LoVo (cell line): Measurements from ENCODE around the gene OTULINL.

ENCODE experiments used
- DNase-seq: peaks from one replicate; pipeline ENCODE4 v3.0.0-alpha.2; 2016; ENCODE audit warnings: low spot score

OTULINL gene

GRCh38 chr5:14600846-14601245, 19.3 kb downstream of the OTULINL start:
- no peak for DNase-seq

DNA sequence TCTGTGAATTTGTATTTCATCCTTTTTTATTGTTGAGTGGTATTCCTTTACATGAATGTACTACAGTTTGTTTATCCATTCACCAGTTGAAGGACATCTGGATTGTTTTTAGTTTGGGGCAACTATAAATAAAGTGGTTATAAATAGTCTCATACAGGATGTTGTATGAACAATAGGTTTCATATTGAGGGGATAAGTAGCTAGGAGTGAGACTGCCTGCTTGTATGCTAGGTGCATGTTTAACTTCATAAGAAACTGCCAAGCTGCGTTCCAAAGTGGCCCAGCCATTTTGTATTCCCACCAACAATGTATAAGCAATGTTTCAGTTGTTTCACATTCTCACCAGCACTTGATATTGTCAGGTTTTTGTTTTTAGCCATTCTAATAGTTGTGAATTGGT, 21.5 kb downstream of the OTULINL start:
- no peak for DNase-seq

GRCh38 chr5:14607104-14607503, 25.5 kb downstream of the OTULINL start:
- DNase-seq = no peak

- DNase-seq = no peak
Observed at GRCh38 chr5:14608169-14608568, 26.6 kb downstream of the OTULINL start.

DNA sequence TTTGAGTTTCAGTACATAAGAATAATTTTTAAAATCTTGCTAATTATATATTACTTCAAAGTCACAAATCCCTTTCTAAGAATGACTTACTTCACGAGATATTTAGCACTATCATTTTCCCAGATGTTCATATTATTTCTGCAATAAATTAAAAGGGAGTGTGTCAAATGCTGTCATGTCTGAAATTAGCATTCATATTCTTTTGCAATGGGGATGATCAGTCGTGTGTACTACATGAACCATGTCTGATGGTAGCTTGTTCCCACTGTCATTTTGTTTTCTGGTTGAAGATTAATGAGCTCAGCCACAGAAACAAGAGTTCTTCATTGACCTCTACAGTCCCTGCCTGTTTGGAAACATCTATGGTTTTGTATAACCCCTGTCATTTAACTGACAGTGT, 30.1 kb downstream of the OTULINL start:
- no peak for DNase-seq

- no peak for DNase-seq
Observed at GRCh38 chr5:14614490-14614889, 32.9 kb downstream of the OTULINL start.

DNA sequence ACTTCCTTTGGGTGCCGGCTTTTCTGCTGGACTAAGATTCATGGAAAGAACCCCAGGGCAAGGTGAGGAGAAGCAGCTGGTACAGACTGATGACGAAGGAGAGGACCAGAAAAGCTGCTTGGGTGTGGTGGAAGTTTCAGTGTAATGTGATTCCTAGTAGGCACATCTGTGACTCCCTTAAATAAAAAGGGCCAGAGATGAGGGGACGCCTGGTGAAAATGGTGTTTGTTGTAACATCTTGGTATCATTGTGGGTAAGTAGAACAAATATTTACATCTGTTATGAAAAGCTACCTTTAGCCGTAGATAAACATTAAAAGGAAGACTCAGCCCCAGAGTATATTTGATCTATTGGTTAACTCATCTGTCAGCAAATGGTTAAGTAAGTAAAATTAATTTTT, 33.8 kb downstream of the OTULINL start:
- DNase-seq = no peak

DNA sequence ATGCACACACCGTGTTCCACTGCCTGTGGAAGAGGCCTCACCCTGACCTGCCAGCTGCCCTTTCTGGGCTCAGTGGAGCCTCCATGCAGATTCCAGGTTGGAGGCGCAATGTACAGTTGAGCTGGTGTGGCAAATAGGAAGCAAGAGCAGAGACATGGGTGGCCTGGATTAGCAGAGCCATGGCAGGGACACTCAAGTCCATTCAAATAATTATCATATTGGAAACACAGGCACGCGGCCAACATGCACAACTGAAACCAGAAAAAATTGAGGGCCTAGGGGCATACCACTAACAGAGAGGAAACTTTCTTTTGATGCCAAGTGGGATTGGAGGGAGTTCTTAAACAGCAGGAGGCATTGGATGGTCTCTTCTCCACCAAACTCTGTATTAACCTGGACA, 35.8 kb downstream of the OTULINL start:
- DNase-seq = no peak

- DNase-seq = no peak
Observed at GRCh38 chr5:14627270-14627669, 45.7 kb downstream of the OTULINL start.

GRCh38 chr5:14628346-14628745, 46.8 kb downstream of the OTULINL start:
- peak; percentile 73 for DNase-seq

DNA sequence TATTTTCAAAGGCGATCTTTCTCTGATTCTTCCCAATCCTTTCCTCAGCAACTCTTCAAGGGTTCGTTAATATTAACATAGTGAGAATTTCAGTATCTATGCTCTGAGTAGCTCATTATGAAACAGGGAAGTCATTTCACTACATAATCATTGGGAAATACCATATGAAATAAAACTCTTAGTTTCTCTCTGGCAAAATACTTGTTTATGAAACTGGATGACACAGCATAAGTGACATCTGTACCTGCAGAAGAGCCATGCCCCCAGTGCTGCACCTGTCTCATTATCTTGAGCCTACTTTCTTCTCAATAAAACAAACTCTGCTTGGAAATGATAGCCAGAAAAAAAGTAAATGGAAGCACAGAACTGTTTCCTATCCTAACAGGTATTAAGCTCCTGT, 49.1 kb downstream of the OTULINL start:
- no peak for DNase-seq

DNA sequence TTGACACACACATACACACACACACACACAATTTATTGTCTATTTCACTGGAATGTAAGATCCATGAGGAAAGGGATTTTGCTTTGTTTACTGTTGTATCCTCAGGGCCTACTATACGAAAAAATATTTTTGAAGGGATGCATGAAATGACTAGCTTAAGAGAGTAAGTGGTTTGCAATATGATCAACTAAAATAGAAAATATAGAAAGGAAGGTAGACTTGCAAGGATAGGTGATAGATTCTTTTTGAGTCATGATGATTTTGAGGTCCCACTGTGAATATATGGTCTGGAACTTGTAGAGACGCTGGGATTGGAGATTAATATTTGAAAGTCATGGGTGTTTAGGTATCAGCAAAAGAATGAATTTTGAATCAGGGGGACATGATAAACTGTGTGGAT, 54.1 kb downstream of the OTULINL start:
- DNase-seq = no peak

DNA sequence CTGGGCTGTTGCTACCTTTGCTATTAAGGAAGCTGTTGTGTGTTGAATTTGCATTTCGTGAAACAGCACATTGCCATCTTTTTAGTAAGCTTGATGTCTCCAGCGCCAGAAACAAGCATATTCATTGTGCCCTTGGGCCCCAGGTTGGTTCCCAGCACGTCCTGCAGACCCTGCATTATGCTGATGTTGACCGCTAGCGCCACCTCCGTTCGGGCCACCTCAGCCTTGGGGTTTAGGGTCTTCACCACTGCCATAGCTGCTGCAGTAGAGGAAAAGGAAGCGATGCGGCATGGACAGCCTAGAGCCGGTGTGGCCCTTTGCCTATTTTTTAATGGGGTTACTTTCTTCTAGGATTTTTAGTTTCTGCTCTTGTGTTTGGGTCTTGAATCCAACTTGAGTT, 59.2 kb downstream of the OTULINL start:
- no peak for DNase-seq

DNA sequence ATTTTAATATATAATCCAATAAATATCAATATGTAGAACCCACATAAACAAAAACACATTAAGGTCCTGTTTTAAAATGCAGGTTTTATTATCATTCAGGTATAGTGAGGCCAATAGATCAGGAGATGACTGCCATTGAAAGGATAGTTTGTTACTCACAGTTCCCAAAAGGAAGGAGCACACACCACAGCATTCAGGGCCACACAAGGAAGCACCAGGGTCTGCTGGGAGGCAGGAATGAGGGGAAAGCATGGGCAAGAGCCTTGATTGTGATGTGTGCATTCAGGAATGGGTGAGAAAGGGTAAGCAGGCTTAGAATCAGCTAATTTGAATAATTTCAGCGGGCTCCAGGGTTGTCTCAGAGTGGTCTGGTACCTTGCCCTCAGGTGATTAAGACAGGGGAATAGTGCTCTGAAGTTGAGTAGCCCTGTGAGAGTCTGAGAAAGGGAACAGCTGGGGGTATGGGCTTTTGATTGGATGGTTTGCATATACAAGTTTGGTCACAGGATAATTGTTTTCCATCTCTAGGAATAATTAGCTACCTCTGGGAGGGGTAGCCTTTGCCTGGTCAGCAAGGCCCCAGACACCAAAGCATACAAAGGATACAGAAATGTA, 63.1 kb downstream of the OTULINL start:
- DNase-seq = no peak

DNA sequence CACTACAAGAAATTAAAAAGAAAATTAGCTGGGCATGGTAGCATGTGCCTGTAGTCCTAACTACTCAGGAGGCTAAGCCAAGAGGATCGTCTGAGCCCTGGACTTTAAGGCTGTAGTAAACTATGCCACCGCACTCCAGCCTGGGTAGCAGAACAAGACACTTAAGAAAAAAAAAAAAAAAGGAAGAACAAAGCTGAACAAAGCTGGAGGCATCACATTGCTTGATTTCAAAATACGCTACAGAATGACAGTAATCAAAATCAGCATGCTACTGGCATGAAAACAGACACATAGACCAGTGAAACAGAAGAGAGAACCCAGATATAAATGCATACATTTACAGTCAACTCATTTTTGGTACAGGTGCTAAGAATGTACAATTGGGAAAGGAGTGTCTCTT, 68.5 kb downstream of the OTULINL start:
- DNase-seq = no peak

DNA sequence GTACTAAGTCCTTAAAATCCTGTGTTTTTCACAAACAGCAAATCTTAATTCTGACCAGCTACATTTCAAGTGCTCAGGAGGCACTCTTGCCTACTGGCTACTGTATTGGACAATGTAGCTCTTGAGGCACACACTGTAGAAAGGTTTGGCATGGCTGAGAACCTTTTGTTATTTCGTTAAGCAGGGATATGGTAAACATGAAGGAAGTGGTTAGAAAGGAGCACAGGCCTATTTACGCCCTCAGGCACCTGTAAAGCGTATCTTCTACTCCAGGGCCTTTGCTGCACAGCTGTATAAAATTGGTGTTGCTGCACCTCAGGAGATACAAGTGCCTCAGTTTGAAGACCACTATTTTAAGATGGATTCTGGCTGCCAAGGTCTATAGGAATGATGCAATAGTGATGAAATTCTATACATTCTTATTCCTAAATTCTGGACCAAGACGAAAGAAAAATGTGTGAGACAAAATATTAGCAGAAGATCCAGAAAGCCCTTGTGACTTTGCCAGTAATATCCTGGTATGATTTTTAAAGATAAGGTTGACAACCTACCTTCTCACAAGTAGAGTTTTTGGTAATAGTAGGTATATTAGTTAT, 73.7 kb downstream of the OTULINL start:
- DNase-seq = no peak

- DNase-seq = no peak
Observed at GRCh38 chr5:14656898-14657297, 75.3 kb downstream of the OTULINL start.

GRCh38 chr5:14659821-14660607, 78.4 kb downstream of the OTULINL start:
- no peak for DNase-seq

DNA sequence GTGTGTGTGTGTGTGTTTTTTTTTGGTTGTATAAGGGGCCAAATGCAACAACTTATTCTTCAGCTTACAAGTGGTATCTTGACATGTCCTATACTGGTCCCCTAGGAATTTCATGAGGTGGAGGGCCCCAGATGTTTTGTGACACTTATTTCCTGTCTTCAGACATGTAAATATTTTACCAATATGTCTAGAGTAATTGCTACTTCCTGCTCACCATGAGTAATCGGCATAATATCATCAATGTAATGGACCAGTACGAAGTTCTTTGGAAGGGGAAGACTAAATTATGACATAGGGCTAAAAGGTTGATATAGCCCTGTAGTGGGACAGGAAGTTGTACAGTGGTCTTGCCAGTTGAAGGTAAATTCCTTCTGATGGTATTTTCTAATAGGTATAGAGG, 79.2 kb downstream of the OTULINL start:
- DNase-seq = no peak
